HG03575 (cell line): ENCODE results near the gene RPN1.
"Not testable (repeated sequence)": the region's sequence is repeated elsewhere in the genome, so short reads cannot be mapped to it uniquely, and the experiment has no call there.

ENCODE experiments used
- ATAC-seq: cut with Tn5 transposase; IDR thresholded peaks from one replicate; pipeline ENCODE4 v1.9.1; 2021; ENCODE audit not compliant: unreplicated experiment, insufficient number of reproducible peaks, low FRiP score; ENCODE audit errors: extremely low read depth

The RPN1 gene

GRCh38 chr3:128653993-128654805, 3.6 kb upstream of the RPN1 start:
- ATAC-seq, result not testable (repeated sequence)

DNA sequence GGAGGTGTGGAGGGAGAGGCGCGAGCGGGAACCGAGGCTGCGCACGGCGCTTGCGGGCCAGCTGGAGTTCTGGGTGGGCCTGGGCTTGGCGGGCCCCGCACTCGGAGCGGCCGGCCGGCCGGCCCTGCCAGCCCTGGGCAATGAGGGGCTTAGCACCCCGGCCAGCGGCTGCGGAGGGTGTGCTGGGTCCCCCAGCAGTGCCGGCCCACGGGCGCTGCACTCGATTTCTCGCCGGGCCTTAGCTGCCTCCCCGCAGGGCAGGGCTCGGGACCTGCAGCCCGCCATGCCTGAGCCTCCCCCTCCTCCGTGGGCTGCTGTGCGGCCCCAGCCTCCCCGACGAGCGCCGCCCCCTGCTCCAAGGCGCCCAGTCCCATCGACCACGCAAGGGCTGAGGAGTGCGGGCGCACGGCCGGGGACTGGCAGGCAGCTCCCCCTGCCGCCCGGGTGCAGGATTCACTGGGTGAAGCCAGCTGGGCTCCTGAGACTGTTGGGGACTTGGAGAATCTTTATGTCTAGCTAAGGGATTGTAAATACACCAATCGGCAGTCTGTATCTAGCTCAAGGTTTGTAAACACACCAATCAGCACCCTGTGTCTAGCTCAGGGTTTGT, 2.9 kb upstream of the RPN1 start:
- not testable (repeated sequence) for ATAC-seq

DNA sequence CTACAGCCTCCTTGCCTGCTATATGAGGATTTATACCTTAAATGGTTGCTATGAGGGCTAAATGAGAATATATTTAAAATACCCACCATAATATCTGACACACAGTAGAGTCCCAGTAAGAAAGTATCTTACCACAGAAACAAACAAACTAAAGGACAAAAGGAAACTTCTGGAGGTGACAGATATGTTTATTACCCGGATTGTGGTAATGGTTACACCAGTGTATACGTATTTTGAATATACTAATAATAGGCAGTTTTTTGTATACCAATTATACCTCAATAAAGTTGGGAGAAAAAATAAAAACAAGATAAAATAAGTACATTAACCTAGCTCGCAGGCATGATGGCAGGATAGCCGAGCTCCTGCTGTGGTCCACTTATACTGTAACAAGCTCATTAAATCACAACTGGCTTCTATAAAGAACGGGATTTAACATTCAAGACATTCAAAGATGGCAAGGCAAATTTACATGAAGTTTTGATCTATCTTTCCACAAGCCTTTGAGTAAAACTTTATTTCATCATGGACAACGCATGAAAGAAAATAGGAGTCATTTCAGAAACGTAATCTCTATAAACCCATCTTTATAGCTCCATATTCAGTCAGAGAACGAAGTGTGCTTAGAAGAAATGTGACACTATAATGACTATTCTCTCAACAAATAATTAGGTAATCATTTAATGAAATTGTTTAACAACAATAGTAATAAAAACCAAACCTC, 1.5 kb downstream of the RPN1 start:
- no peak for ATAC-seq

DNA sequence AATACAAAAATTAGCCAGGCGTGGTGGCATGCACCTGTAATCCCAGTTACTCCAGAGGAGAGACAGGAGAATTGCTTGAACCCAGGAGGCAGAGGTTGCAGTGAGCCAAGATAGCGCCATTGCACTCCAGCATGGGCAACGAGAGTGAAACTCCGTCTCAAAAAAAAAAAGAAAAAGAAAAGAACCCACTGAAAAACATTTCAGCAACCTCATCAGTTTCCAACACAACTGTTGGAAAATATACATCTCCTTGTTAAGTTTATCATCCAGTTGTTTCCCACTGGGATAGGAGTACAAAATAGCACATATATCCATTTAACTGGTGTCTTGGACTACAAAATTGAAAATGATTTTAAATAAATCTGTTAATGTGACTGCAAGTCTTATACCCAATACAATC, 2.2 kb downstream of the RPN1 start:
- ATAC-seq, result no peak

- no peak for ATAC-seq
Measured at GRCh38 chr3:128647307-128647706, 3.3 kb downstream of the RPN1 start.

DNA sequence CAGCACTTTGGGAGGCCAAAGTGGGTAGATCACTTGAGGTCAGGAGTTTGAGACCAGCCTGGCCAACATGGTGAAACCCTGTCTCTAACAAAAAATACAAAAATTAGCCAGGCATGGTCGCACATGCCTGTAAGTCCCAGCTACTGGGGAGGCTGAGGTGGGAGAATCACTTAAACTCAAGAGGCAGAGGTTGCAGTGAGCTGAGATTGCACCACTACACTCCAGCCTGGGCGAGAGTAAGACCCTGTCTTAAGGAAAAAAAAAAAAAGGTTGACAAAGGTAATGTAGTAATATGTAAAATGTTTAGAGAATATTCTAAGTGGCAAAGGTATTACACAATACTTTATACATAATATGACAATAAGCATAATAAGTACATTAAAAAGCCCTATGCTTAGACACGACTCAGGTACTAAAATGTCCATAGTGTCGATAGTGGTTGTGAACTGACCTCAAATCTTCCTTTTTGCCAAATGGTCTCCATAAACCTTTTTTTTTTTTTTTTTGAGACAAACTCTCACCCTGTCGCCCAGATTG, 16.5 kb downstream of the RPN1 start:
- no peak for ATAC-seq

DNA sequence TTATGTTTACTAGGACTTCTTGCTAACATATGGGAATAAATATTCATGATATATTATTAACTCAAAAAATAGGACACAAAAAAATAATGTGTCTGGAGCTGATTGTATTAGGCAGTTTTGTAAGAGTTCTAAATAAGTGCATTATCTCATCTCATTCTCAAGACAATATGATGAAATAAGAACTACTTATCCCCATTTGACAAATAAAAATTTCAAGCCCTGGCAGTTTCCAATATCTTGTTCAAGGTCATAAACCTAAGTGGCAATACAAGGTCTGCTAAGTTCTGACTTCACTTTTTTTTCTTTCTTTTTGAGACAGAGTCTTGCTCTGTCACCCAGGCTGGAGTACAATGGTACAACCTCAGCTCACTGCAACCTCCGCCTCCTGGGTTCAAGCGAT, 18.3 kb downstream of the RPN1 start:
- no peak for ATAC-seq

DNA sequence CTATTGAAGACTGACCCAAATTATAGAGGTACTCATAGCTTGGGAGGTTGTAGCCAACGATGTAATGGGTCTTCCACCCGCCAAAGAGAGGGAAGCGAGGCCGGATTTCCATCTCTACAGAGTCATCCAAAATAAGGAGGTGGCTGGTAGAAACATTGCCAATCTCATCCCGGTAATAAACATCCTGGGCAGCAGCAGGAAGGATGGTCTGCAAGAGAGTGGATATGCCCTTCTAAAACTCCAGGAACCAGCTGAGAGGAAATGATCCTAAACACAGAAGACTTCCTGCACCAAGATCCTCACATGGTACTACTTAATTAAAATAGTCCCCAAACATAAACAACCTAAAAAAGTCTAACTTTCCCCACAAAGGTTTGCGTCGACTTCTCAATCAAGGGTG, 20.7 kb downstream of the RPN1 start:
- ATAC-seq, result no peak

- ATAC-seq, result no peak
Measured at GRCh38 chr3:128625409-128625945, 25.1 kb downstream of the RPN1 start.

DNA sequence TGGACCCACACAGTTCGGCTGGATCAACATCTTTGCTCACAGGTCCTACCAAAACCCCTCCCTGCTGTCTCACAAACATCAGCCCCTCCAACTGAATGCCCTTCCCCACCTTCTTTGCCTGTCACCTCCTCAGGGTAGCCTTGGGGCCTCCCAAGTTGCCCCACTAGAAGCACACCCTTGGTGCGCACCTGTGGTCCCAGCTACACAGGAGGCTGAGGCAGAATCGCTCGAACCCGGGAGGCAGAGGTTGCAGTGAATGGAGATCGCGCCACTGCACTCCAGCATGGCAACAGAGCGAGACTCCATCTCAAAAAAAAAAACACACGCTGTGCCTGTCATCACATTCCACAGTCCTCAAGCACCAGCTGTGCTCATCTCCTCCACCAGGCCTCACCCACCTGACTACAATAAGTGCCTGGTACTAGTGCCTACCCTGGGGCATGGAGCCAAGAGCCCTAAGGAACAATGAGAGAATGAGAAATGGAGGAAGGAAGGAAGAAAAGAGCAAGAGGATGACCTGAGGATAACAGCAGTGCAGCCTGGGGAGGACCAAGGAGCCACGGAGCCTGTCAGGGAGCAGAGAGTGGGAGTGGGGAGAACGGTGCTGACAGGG, 26.0 kb downstream of the RPN1 start:
- ATAC-seq, result no peak

- ATAC-seq, result no peak
Measured at GRCh38 chr3:128623762-128624176, 26.8 kb downstream of the RPN1 start.

- ATAC-seq, result no peak
Measured at GRCh38 chr3:128621931-128622330, 28.7 kb downstream of the RPN1 start.

DNA sequence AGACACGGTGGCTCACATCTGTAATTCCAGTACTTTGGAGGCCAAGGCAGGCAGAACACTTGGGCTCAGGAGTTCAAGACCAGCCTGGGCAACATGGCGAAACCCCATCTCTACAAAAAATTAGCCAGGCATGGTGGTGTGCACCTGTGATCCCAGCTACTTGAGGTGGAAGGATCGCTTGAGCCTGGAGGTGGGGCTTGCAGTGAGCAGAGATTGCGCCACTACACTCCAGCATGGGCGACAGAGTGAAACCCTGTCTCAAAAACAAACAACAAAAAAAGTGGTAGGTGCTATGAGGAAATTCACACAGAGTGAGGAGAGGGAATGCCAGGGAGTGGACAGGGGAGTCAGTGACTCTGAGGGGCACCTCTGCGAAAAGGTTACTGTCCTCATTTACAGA, 29.4 kb downstream of the RPN1 start:
- ATAC-seq, result no peak

DNA sequence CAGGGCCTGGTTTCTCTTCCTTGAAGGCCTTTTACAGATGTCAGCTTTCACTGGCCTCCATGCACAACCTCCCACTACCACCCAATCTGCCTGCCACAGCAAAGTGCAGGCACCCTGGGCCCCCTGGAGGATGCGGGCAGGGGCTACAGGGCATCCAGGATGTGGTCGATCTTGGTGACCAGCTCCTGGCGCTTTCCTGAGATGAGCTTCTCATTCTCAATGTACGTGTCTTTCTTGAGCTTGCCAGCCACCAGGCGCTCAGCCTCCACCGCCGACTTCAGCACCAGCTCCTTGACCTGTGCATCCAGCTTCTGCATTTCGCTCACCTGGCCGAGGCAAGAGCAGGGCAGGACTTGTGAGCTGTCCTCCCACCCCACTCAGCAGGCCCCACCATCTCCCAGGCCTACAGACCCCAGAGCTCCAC, 30.3 kb downstream of the RPN1 start:
- no peak for ATAC-seq

DNA sequence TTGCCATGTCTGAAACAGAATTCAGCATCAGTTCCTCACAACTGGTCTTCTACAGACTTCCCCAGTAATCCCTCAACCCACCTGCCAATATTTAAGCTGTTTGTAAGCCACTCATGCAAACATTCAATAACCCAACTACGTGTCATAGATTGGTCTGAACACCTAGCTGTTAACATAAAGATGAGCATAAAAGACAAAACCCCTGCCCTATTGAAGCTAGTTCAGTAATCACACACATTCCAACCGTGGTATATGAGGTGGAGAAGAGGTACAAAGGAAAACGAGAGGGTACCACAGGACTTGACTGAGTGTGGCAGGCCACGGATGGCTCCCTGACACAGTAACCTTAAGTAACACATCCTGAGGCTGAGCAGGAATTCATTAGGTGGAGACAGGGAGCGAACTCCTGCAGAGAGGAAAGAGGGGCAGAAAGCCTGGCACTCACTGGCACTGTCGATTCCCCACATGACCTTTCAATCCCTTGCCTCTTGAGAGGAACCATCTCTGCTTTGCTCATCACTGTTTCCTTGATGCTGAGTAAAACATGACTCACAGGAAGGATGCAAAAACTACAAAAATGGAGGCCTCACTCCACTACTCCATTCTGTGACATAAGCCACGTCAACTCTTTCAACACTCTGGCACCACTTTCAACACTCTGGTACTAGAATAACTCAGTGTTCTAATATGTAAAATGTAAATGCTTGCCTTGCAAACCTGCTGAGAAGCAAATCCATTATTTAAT, 31.3 kb downstream of the RPN1 start:
- ATAC-seq, result no peak

DNA sequence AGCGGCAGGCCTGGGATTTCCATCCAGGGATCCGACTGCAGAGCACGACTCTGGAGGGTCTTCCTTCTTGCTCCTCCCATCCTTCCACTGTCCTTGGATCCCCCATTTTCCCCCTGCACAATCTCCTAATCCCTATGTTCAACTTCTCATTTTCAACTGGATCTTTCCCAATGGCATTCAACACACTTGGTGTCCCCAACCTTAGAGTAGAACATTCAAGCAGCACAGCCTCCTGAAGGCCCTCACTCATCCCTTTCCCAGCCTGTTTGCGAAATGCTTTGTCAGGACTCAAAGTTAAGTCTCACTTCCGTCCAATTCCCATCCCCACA, 32.3 kb downstream of the RPN1 start:
- no peak for ATAC-seq

DNA sequence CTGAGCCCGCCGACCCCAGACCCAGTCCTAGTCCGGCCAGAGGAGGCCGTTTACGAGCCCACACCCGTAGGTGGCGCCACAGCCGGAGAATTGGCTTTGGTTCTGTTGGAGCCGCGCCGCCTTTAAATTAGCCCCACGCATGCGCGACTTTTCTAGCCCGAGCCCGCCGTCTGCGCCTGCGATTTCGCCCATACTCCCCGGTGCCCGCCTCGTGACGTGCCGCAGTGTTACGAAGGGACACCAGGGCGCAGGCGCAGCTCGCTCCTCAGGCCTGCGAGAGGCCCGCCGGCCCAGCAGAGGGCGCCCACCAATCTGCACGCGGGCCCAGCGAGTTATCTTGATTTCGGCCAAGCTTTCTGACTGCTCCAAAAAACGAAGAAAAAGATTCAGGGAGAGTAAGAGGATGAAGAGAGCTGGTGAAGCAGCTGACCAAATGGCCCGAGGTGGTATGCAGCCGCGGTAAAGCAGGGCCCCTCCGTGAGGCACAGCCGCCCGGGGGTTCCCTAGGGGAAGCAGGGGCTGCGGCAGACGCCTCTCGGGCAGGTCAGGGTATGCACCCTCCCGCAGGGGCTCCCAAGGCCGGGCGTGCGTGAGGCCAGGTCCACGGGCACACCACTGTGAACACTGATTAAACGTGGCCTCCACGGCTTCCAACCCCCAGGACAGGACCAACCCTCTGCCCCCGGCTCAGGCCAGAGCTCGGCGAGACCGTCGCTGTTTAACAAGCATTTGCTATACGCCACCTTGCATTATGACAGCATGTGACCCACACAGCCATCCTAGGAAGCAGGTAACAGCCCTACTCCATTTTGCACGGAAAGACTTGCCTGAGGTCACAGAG, 32.8 kb downstream of the RPN1 start:
- ATAC-seq, result peak; percentile 57

GRCh38 chr3:128617270-128617556, 33.4 kb downstream of the RPN1 start:
- no peak for ATAC-seq
